NCI-H82 treated with DMSO at 0.1 percent for 48 hours (cell line): ENCODE results near the gene ACTL8.

Experiments used
- DNase-seq: peaks from one replicate; lab custom pipeline; 2025; ENCODE audit not compliant: unreplicated experiment; lab: John Stamatoyannopoulos, UW

The ACTL8 gene

GRCh38 chr1:17765444-17766411 is 10.6 kb downstream of the ACTL8 start:
- DNase-seq, result no peak

- no peak for DNase-seq
Measured at GRCh38 chr1:17768651-17769241, 13.6 kb downstream of the ACTL8 start.

GRCh38 chr1:17770983-17771382 is 15.8 kb downstream of the ACTL8 start:
- DNase-seq, result no peak

- no peak for DNase-seq
Measured at GRCh38 chr1:17772615-17773212, 17.6 kb downstream of the ACTL8 start.

- DNase-seq, result peak; percentile 94
Measured at GRCh38 chr1:17773591-17774326, 18.6 kb downstream of the ACTL8 start.

GRCh38 chr1:17774452-17774851 is 19.3 kb downstream of the ACTL8 start:
- DNase-seq, result no peak

- no peak for DNase-seq
Measured at GRCh38 chr1:17775796-17776195, 20.7 kb downstream of the ACTL8 start.

GRCh38 chr1:17776426-17776825 is 21.3 kb downstream of the ACTL8 start:
- DNase-seq, result no peak

- DNase-seq, result no peak
Measured at GRCh38 chr1:17777330-17777729, 22.2 kb downstream of the ACTL8 start.

GRCh38 chr1:17777818-17778217 is 22.7 kb downstream of the ACTL8 start:
- DNase-seq, result no peak

- no peak for DNase-seq
Measured at GRCh38 chr1:17780916-17781315, 25.8 kb downstream of the ACTL8 start.

GRCh38 chr1:17789926-17790325 is 34.8 kb downstream of the ACTL8 start:
- DNase-seq, result no peak

GRCh38 chr1:17790383-17791054 is 35.4 kb downstream of the ACTL8 start:
- no peak for DNase-seq

GRCh38 chr1:17791055-17791390 is 35.9 kb downstream of the ACTL8 start:
- DNase-seq, result no peak

- no peak for DNase-seq
Measured at GRCh38 chr1:17791480-17791879, 36.3 kb downstream of the ACTL8 start.

- no peak for DNase-seq
Measured at GRCh38 chr1:17792421-17792820, 37.3 kb downstream of the ACTL8 start.

- no peak for DNase-seq
Measured at GRCh38 chr1:17795081-17795809, 40.1 kb downstream of the ACTL8 start.

- DNase-seq, result peak; percentile 10
Measured at GRCh38 chr1:17795836-17796645, 40.9 kb downstream of the ACTL8 start.

GRCh38 chr1:17797478-17797877 is 42.3 kb downstream of the ACTL8 start:
- no peak for DNase-seq
